NOMO-1 treated with DMSO at 0.1 percent for 48 hours (cell line): ENCODE data around the gene CLEC16A.

ENCODE experiments used
- DNase-seq: peaks from one replicate; lab custom pipeline; 2025; ENCODE audit not compliant: unreplicated experiment; lab: John Stamatoyannopoulos, UW

CLEC16A gene

GRCh38 chr16:11057711-11058345 is 113.5 kb downstream of the CLEC16A start:
- DNase-seq = no peak

GRCh38 chr16:11058832-11059231 is 114.5 kb downstream of the CLEC16A start:
- no peak for DNase-seq

- DNase-seq = no peak
These were observed 115.2 kb downstream of the CLEC16A start for GRCh38 chr16:11059588-11059987.

GRCh38 chr16:11060364-11060763 is 116.0 kb downstream of the CLEC16A start:
- DNase-seq = no peak

- DNase-seq = no peak
These were observed 116.5 kb downstream of the CLEC16A start for GRCh38 chr16:11060842-11061241.

- no peak for DNase-seq
These were observed 117.4 kb downstream of the CLEC16A start for GRCh38 chr16:11061629-11062270.

GRCh38 chr16:11063448-11064201 is 119.3 kb downstream of the CLEC16A start:
- DNase-seq = no peak

GRCh38 chr16:11064202-11064540 is 119.8 kb downstream of the CLEC16A start:
- DNase-seq = no peak

- DNase-seq = no peak
These were observed 120.5 kb downstream of the CLEC16A start for GRCh38 chr16:11064851-11065250.

- peak; percentile 82 for DNase-seq
These were observed 122.0 kb downstream of the CLEC16A start for GRCh38 chr16:11066261-11066870.

- DNase-seq = no peak
These were observed 122.9 kb downstream of the CLEC16A start for GRCh38 chr16:11067266-11067665.

- no peak for DNase-seq
These were observed 123.4 kb downstream of the CLEC16A start for GRCh38 chr16:11067697-11068141.

GRCh38 chr16:11071829-11072228 is 127.5 kb downstream of the CLEC16A start:
- no peak for DNase-seq

- no peak for DNase-seq
These were observed 128.2 kb downstream of the CLEC16A start for GRCh38 chr16:11072420-11073153.

- no peak for DNase-seq
These were observed 129.1 kb downstream of the CLEC16A start for GRCh38 chr16:11073407-11073999.

GRCh38 chr16:11074131-11074530 is 129.8 kb downstream of the CLEC16A start:
- peak; percentile 12 for DNase-seq

GRCh38 chr16:11075163-11075562 is 130.8 kb downstream of the CLEC16A start:
- no peak for DNase-seq

GRCh38 chr16:11076259-11077018 is 132.1 kb downstream of the CLEC16A start:
- DNase-seq = no peak

- no peak for DNase-seq
These were observed 134.6 kb downstream of the CLEC16A start for GRCh38 chr16:11078812-11079459.
